GM10266 (cell line): Measurements from ENCODE around the gene MRPL54.
"Not testable (repeated sequence)": the region's sequence is repeated elsewhere in the genome, so short reads cannot be mapped to it uniquely, and the experiment has no call there.

ENCODE experiments used
- DNase-seq: peaks from one replicate; pipeline ENCODE4 v3.0.0; 2012; ENCODE audit errors: extremely low spot score
- CTCF ChIP-seq: IDR thresholded peaks from 2 replicates; pipeline ENCODE4 v1.5.1; 2012; ENCODE audit warnings: mild to moderate bottlenecking, low read depth; ENCODE audit not compliant: control insufficient read depth, insufficient read depth; ENCODE audit errors: missing control alignments

Gene MRPL54

GRCh38 chr19:3753631-3754410 lies 8.7 kb upstream of the MRPL54 start:
- no peak for TF ChIP-seq CTCF
- no peak for DNase-seq

DNA sequence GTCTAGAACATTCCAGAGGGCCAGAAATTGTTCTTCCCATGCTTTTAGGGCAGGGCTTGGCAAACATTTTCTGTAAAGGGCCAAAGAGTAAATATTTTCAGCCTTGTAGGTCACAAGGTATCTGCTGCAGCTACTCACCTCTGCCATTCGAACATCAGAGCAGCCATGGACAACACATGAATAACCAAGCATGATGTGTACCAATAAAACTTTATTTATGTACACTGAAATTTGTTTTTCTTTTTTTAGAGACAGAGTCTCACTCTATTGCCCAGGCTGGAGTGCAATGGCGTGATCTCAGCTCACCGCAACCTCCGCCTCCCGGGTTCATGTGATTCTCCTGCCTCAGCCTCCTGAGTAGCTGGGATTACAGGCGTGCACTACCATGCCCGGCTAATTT lies 4.8 kb upstream of the MRPL54 start:
- not testable (repeated sequence) for DNase-seq

DNA sequence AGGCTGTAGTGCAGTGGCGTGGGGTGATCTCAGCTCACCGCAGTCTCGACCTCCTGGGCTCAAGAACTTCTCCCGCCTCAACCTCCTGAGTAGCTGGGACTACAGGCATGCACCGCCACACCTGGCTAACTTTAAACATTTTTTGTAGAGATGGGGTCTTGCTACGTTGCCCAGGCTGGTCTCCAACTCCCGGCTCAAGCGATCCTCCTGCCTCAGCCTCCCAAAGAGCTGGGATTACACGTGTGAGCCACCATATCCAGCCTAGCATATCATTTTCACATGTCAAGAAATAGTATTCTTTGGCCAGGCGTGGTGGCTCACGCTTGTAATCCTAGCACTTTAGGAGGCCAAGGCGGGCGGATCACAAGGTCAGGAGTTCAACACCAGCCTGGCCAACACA lies 4.2 kb upstream of the MRPL54 start:
- DNase-seq: not testable (repeated sequence)

DNA sequence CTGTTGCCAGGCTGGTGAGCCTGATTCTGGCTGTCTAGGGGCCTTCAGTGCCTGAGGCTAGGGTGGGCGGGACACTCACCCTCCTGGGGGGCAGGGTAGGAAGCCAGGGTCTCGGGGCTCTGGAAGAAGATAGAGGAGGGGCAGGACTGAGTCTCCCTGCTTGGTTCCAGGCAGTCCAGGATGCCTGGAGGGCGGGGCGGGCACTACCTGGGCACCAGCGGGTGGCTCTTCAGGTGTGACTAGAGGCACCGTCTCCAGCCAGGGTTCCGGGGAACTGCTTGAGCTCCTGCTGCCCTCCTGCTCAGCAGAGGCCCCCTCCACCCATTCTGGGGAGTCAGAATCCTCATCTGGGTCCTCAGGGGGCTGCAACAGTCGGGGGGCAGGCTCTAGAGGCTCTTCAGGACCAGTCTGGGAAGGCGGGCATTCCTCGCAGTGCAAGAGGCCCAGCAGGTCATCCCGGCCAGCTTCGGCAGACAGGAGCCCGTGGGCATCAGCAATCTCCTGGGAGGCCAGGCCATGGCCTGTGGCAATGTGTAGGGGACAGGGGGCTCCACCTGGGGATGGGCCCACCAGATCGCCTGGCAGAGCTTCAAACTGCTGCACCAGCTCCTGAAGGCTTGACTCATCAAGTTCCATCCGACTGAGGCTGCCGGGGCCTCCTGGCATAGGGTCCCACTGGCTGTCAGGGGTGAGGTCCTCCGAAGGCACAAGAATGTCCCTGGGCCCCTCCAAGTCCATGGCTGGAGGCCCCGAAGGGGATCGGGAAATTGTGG lies 2.8 kb upstream of the MRPL54 start:
- TF ChIP-seq CTCF: no peak
- no peak for DNase-seq

DNA sequence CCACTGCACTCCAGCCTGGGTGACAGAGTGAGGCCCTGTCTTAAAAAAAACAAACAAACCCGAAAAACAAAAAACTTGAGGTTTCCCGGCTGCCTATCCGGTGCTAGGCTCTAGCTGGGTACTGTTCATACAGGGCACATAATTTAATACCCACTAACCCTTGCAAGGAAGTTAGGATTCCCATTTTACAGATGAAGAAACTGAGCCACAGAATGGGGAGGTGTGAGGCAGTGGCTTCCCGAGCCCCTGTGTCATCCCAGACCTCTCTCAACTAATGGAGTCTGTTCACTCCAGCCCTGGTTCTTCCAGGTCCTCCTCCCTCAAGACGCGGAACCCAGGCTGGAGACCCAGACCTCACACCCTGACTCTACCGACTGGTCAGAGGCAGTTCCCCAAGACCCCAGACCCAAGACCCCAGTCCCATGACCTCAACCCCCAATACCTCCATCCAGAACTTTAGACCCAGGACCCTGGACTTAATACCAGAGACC lies 1.6 kb upstream of the MRPL54 start:
- DNase-seq: no peak
- TF ChIP-seq CTCF: no peak

DNA sequence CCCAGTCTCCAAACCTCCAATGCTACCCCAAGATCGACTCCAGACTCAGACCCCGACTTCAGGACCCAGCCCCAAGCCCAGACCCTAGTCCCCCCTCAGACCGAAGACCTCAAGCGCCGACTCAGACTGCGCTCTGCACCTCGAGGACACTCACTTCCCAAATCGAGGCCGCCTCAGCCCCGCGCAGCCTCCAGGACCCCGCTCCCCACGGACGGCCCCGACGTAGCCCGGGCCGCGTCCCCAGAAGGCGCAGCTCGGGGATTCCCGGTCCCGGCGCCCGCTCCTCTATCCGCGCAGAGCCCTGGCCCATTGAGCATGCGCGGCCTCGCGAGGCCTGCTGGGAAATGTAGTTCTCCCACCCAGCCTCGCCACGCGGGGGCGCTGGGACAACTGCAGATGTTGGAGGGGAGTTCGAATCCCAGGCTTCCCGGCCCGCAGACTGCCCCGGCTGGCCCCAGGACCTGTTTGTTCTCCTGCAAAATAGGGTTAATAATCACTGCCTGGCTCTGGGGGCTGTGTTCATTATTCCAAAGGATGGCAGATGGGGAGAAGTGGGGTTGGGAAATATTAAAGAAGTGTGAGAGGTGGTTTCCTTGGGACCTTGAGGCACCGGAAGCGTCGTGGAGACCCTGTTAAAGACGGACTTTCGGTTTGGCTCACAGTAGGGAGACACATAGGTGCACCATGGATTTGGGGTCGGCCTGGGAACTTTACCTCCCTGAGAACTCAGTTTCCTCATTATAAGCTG lies 926 bp upstream of the MRPL54 start, which contains the start of gene APBA3:
Gene APBA3 (minus strand): TSS at position 311 of the 748 bp plus-strand sequence. CDS start 1,428 bp downstream, outside the sequence.
- DNase-seq: peak; percentile 97
- peak; percentile 83 for TF ChIP-seq CTCF

GRCh38 chr19:3762130-3762473 lies 380 bp upstream of the MRPL54 start:
- TF ChIP-seq CTCF: no peak
- DNase-seq: no peak

GRCh38 chr19:3765121-3765520 lies 2.6 kb downstream of the MRPL54 start:
- TF ChIP-seq CTCF: no peak
- no peak for DNase-seq

GRCh38 chr19:3765757-3766156 lies 3.3 kb downstream of the MRPL54 start:
- DNase-seq: not testable (repeated sequence)
